DOHH2 (cell line): ENCODE results near the gene DCTN2.

ENCODE experiments used
- H3F3A ChIP-seq: fragments of 200-600 bp; sonication (generic), shearing (Covaris generic); 2 replicates; pipeline ENCODE4 v1.6.0; 2016; ENCODE audit warnings: antibody characterized with exemption, mild to moderate bottlenecking; ENCODE audit not compliant: control insufficient read depth, insufficient read depth
- H3K27ac ChIP-seq: fragments of 200-600 bp; sonication (generic); 2 replicates; pipeline ENCODE4 v1.5.1; 2014; ENCODE audit warnings: low read depth, mild to moderate bottlenecking, low read length, moderate library complexity
- H3K27me3 ChIP-seq: fragments of 200-600 bp; sonication (generic); 2 replicates; pipeline ENCODE4 v1.6.1; 2014; ENCODE audit warnings: mild to moderate bottlenecking, low read length, mixed read lengths; ENCODE audit not compliant: control insufficient read depth
- H3K36me3 ChIP-seq: fragments of 200-600 bp; sonication (generic); 2 replicates; pipeline ENCODE4 v1.6.1; 2014; ENCODE audit warnings: mild to moderate bottlenecking, low read length, moderate library complexity, mixed read lengths; ENCODE audit not compliant: control insufficient read depth
- H3K4me1 ChIP-seq: fragments of 200-600 bp; sonication (generic); 2 replicates; pipeline ENCODE4 v1.6.1; 2014; ENCODE audit warnings: mild to moderate bottlenecking, low read length, mixed read lengths; ENCODE audit not compliant: control insufficient read depth
- H3K4me2 ChIP-seq: fragments of 200-600 bp; sonication (generic); 2 replicates; pipeline ENCODE4 v1.6.0; 2014; ENCODE audit warnings: mild to moderate bottlenecking, low read length, moderate library complexity
- H3K4me3 ChIP-seq: fragments of 200-600 bp; sonication (generic); 2 replicates; pipeline ENCODE4 v1.5.1; 2014; ENCODE audit warnings: mild to moderate bottlenecking, low read length, mixed read lengths
- H3K79me2 ChIP-seq: fragments of 200-600 bp; sonication (generic); 2 replicates; pipeline ENCODE4 v1.6.1; 2014; ENCODE audit warnings: mild to moderate bottlenecking, low read length, mixed read lengths; ENCODE audit not compliant: control insufficient read depth
- H3K9me2 ChIP-seq: fragments of 200-600 bp; sonication (generic); replicated peaks from 2 replicates; pipeline ENCODE4 v1.6.1; 2014; ENCODE audit warnings: mild to moderate bottlenecking, low read length, mixed read lengths; ENCODE audit not compliant: control insufficient read depth
- H3K9me3 ChIP-seq: fragments of 200-600 bp; sonication (generic); 2 replicates; pipeline ENCODE4 v1.6.1; 2014; ENCODE audit warnings: antibody characterized with exemption, low read length, mixed read lengths; ENCODE audit not compliant: control insufficient read depth, insufficient read depth
- H4K20me1 ChIP-seq: fragments of 200-600 bp; sonication (generic); 2 replicates; pipeline ENCODE4 v1.6.0; 2014; ENCODE audit warnings: low read depth, mild to moderate bottlenecking, antibody characterized with exemption, low read length, moderate library complexity; ENCODE audit not compliant: control insufficient read depth, insufficient read depth
- EZH2phosphoT487 ChIP-seq: fragments of 200-600 bp; sonication (generic); IDR thresholded peaks from 2 replicates; pipeline ENCODE4 v1.6.1; 2017; ENCODE audit warnings: borderline replicate concordance, mild to moderate bottlenecking, antibody characterized with exemption, low read length, moderate library complexity, mixed read lengths
- TF ChIP-seq, protein P1 (sequence below): fragments of 200-600 bp; sonication (generic); IDR thresholded peaks from one replicate; pipeline ENCODE4 v1.5.1; 2014; ENCODE audit warnings: antibody characterized with exemption, mild to moderate bottlenecking, low read depth, low read length; ENCODE audit not compliant: poor library complexity, severe bottlenecking

Gene DCTN2

GRCh38 chr12:57530396-57531142 is 16.4 kb downstream of the DCTN2 start:
- peaks cover 87% of the 10 kb centered on the region for H3K36me3 ChIP-seq
- H3K9me2 ChIP-seq = no peaks in the 10 kb centered on the region
- no peaks in the 10 kb centered on the region for H3K27me3 ChIP-seq
- H3K4me1 ChIP-seq = no peaks in the 10 kb centered on the region
- no peaks in the 10 kb centered on the region for H4K20me1 ChIP-seq
- H3K79me2 ChIP-seq = no peaks in the 10 kb centered on the region
- H3F3A ChIP-seq = peaks cover 2% of the 10 kb centered on the region; the same call in 1 of the 2 replicates
- H3K9me3 ChIP-seq = no peaks in the 10 kb centered on the region
- H3K4me3 ChIP-seq = no peak overlapping the region
- no peak overlapping the region for H3K27ac ChIP-seq
- no peak overlapping the region for H3K4me2 ChIP-seq
- TF ChIP-seq EZH2phosphoT487 = no peak
- TF ChIP-seq, protein P1, sequence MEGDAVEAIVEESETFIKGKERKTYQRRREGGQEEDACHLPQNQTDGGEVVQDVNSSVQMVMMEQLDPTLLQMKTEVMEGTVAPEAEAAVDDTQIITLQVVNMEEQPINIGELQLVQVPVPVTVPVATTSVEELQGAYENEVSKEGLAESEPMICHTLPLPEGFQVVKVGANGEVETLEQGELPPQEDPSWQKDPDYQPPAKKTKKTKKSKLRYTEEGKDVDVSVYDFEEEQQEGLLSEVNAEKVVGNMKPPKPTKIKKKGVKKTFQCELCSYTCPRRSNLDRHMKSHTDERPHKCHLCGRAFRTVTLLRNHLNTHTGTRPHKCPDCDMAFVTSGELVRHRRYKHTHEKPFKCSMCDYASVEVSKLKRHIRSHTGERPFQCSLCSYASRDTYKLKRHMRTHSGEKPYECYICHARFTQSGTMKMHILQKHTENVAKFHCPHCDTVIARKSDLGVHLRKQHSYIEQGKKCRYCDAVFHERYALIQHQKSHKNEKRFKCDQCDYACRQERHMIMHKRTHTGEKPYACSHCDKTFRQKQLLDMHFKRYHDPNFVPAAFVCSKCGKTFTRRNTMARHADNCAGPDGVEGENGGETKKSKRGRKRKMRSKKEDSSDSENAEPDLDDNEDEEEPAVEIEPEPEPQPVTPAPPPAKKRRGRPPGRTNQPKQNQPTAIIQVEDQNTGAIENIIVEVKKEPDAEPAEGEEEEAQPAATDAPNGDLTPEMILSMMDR = no peak

DNA sequence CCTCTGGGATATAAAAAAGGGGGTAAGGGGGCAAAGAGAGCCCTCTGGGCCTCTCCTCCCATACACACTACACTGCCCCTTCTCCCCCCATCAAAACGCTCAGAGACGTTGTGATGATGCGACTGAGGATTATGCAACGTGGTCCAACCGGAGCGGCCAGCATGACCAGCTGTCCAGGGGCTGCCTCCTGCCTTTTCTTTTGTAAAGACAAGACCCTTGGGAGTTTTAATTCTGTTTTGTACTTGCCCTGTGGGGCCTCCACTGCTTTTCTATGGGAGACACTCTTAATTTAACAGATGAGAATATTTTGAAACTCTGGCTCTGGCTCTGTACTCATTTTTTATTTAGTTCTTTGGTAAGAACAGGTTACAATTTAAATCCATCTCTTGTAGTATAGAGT is 17.2 kb downstream of the DCTN2 start:
- no peaks in the 10 kb centered on the region for H3K27me3 ChIP-seq
- TF ChIP-seq, protein P1 = no peak
- no peak for TF ChIP-seq EZH2phosphoT487
- H3F3A ChIP-seq = peaks cover 2% of the 10 kb centered on the region; the same call in 1 of the 2 replicates
- H3K4me2 ChIP-seq = no peak overlapping the region
- H3K9me3 ChIP-seq = no peaks in the 10 kb centered on the region
- H3K4me1 ChIP-seq = peaks cover 3% of the 10 kb centered on the region
- no peak overlapping the region for H3K27ac ChIP-seq
- H3K4me3 ChIP-seq = no peak overlapping the region
- no peaks in the 10 kb centered on the region for H3K9me2 ChIP-seq
- no peaks in the 10 kb centered on the region for H4K20me1 ChIP-seq
- peaks cover 87% of the 10 kb centered on the region for H3K36me3 ChIP-seq
- H3K79me2 ChIP-seq = peaks cover 7% of the 10 kb centered on the region

DNA sequence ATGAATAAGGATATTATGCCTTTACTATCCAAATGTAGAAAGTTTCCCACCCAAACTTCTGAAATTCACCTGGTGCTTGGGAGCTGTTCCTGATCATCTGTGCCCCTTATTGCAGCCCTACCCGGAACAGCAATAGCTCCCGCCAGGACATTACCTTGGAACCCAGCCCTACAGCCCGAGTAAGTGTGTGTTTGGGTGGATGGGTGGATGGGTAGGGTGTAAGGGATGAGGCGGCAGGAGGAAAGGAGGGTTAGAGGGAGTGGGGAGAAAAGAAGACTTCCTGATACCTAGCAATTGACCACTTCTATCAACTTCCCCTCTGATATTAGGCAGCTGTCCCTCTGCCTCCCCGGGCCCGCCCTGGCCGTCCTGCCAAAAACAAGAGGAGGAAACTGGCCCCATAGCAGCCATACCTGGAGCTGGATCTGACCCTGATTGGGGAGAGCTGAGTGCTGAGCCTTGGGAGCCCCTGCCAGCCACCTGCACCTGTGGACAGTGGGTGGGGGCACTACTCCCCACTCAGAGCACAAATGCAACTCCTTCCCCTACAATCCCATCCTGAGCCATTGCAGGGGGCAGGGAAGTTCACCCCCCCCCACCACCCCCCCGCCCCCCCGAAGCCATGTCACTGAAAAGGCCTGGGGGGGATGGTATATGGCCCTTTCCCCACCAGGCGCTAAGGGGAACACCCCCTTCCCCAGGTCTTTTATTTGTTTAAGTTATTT is 18.0 kb downstream of the DCTN2 start:
- Histone ChIP-seq H3K4me3 (no peak overlapping the region), H3K27me3 (no peaks in the 10 kb centered on the region), H3K27ac (no peak overlapping the region), H3F3A (peaks cover 2% of the 10 kb centered on the region; the same call in 1 of the 2 replicates), H3K4me1 (peaks cover 11% of the 10 kb centered on the region), H3K9me3 (no peaks in the 10 kb centered on the region), H3K36me3 (peaks cover 90% of the 10 kb centered on the region), H3K4me2 (no peak overlapping the region), H3K79me2 (peaks cover 15% of the 10 kb centered on the region), H4K20me1 (no peaks in the 10 kb centered on the region), H3K9me2 (no peaks in the 10 kb centered on the region)
- TF ChIP-seq EZH2phosphoT487 = no peak
- TF ChIP-seq, protein P1 = no peak
